ENCODE measurements around the gene RERE.
"Not testable (repeated sequence)": the region's sequence is repeated elsewhere in the genome, so short reads cannot be mapped to it uniquely, and the experiment has no call there.

RERE gene

GRCh38 chr1:8712413-8713231 is 104.8 kb downstream of the RERE start:
- DNase-seq, result no peak

GRCh38 chr1:8711873-8712412 is 105.5 kb downstream of the RERE start:
- no peak for DNase-seq

GRCh38 chr1:8711151-8711550 is 106.3 kb downstream of the RERE start:
- DNase-seq, result no peak

- no peak for DNase-seq
Observed at GRCh38 chr1:8708259-8708658, 109.2 kb downstream of the RERE start.

GRCh38 chr1:8706995-8707396 is 110.4 kb downstream of the RERE start:
- DNase-seq, result no peak

GRCh38 chr1:8706291-8706690 is 111.1 kb downstream of the RERE start:
- DNase-seq, result no peak

GRCh38 chr1:8704866-8705506 is 112.5 kb downstream of the RERE start:
- no peak for DNase-seq

GRCh38 chr1:8702850-8703810 is 114.3 kb downstream of the RERE start:
- peak; percentile 43 for DNase-seq

- DNase-seq, result no peak
Observed at GRCh38 chr1:8702472-8702849, 115.0 kb downstream of the RERE start.

GRCh38 chr1:8701794-8702471 is 115.5 kb downstream of the RERE start:
- no peak for DNase-seq

GRCh38 chr1:8699679-8700078 is 117.8 kb downstream of the RERE start:
- no peak for DNase-seq

- DNase-seq, result no peak
Observed at GRCh38 chr1:8698937-8699447, 118.4 kb downstream of the RERE start.

- no peak for DNase-seq
Observed at GRCh38 chr1:8698012-8698630, 119.3 kb downstream of the RERE start.

- not testable (repeated sequence) for DNase-seq
Observed at GRCh38 chr1:8695442-8695841, 122.0 kb downstream of the RERE start.

GRCh38 chr1:8693107-8693506 is 124.3 kb downstream of the RERE start:
- DNase-seq, result no peak

- DNase-seq, result no peak
Observed at GRCh38 chr1:8691662-8692061, 125.8 kb downstream of the RERE start.

GRCh38 chr1:8690253-8690525 is 127.3 kb downstream of the RERE start:
- no peak for DNase-seq

GRCh38 chr1:8689431-8690252 is 127.8 kb downstream of the RERE start:
- DNase-seq, result no peak

GRCh38 chr1:8687538-8687937 is 129.9 kb downstream of the RERE start:
- DNase-seq, result no peak

GRCh38 chr1:8687039-8687438 is 130.4 kb downstream of the RERE start:
- DNase-seq, result no peak

GRCh38 chr1:8685463-8685862 is 132.0 kb downstream of the RERE start:
- DNase-seq, result no peak

Measured in CD4-positive, alpha-beta T cell treated with Interleukin-17A for 4 hours (primary cell).